HG03097 (cell line): ENCODE data around the gene KCNIP3.
"Not testable (repeated sequence)": the region's sequence is repeated elsewhere in the genome, so short reads cannot be mapped to it uniquely, and the experiment has no call there.

Source experiments
- ATAC-seq: cut with Tn5 transposase; IDR thresholded peaks from one replicate; pipeline ENCODE4 v1.9.1; 2021; ENCODE audit not compliant: unreplicated experiment, low FRiP score

KCNIP3 gene

GRCh38 chr2:95393901-95394300 is 96.8 kb downstream of the KCNIP3 start:
- no peak for ATAC-seq

DNA sequence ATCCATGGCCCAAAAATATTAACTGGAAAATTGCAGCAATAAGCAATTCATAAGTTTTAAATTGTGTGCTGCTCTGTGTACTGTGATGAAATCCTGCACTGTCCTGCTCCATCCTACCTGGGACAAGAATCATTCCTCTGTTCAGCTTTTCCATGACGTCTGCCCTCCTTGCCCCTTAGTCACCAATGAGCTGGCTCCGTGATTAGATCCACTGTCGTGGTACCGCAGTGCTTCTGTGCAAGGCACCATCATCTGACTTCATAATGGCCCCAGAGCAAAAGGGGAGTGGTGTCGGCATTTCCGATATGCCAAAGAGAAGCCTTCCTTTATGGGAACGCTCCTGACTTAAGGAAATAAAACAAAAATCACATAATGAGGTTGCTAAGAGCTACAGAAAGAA is 101.9 kb downstream of the KCNIP3 start:
- ATAC-seq = no peak

DNA sequence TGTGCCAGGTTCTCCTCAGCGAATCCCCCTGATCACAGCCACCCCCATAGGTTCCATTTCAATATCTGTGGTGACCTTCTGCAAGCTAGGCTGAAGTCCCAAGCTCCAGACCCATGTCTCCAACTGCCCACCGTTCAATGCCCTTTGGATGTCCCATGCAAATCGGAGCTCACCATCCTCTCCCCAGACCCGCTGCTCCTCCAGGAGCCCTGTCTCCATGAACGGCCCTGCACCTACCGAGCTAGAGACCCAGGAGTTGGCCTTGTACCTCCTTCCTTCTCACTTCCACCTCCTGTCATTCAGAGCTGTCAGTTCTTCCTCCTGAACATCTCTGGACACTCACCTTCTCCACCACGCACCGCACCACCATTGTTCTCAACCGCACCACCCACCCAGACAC is 104.3 kb downstream of the KCNIP3 start:
- no peak for ATAC-seq

GRCh38 chr2:95402004-95402369 is 104.8 kb downstream of the KCNIP3 start:
- peak; percentile 14 for ATAC-seq

DNA sequence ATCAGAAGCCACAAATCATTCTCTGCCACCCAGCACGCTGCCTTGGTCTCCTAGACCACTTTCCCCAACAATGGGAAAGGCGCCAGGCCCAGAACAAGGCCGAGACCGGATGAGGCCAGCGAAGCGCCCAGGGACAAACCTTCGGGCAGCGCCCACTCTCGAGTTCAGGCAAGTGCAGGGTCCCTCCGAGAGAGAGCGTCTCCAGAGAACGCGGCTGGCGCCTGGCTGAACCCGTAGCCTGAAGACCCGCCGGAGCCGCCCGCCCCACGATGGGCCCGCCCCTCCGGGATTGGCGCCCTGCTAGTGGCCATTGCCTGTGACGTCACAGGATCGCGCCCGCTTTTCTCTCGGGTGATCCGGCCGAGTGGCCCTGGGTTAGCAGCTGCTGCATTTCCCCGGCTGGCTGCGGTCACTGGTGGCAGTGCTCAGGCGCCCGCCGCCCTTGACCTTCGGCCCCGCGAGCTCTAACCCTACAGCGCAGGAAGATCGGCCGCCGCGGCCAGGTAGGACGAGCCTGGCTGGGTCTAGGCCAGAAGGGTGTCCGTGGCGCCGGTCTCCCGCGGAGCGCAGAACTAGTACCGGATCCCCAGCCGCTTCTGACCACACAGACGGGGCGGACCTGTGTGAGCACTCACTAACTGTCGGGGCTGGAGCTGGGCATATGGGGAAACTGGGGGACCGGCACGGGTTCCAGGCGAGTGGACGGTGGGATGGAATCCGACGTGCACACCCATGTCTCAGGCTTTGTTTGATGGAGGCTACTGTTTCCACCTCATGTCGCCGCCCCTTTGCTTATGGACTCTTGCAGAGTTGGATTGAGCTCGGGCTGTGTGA is 105.4 kb downstream of the KCNIP3 start, which contains the start of gene FAHD2A:
TSS of gene FAHD2A (plus strand) at position 339 of the 834 bp plus-strand sequence. CDS start 2,851 bp downstream, outside the sequence.
- peak; percentile 94 for ATAC-seq

GRCh38 chr2:95403204-95403721 is 106.1 kb downstream of the KCNIP3 start:
- not testable (repeated sequence) for ATAC-seq

- ATAC-seq = not testable (repeated sequence)
Measured at GRCh38 chr2:95403824-95404223, 106.7 kb downstream of the KCNIP3 start.

- not testable (repeated sequence) for ATAC-seq
Measured at GRCh38 chr2:95404676-95405075, 107.5 kb downstream of the KCNIP3 start.

- ATAC-seq = not testable (repeated sequence)
Measured at GRCh38 chr2:95411239-95411638, 114.1 kb downstream of the KCNIP3 start.

DNA sequence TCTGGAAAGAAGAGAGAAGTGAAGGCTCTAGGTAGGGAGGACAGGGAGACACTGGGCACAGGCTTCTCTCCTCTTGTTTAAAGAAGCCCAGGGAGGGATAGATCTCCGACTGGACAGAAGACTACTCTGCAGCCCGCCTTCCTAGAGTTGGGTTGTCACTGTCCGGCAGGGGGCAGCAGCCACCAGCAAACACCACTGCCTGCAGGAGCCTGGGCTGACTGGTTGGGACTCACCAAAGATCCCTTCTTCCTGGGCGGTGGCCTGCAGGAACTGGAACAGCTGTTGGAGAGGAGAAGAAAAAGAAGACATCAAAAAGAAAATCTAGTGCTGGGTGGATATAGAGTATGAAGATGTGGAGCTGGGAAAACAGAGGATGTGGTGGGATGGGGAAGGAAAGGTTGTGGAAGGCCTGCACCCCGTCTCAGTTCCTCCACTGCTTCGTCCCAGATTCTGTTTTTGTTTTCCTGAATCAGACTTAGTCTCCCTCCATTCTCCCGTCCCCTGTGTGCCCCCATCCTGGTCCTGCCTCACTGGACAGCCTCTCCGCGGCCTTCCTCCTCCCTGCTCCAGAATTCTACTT is 117.0 kb downstream of the KCNIP3 start:
- not testable (repeated sequence) for ATAC-seq

GRCh38 chr2:95415138-95415537 is 118.0 kb downstream of the KCNIP3 start:
- ATAC-seq = not testable (repeated sequence)

- not testable (repeated sequence) for ATAC-seq
Measured at GRCh38 chr2:95415561-95415960, 118.4 kb downstream of the KCNIP3 start.

DNA sequence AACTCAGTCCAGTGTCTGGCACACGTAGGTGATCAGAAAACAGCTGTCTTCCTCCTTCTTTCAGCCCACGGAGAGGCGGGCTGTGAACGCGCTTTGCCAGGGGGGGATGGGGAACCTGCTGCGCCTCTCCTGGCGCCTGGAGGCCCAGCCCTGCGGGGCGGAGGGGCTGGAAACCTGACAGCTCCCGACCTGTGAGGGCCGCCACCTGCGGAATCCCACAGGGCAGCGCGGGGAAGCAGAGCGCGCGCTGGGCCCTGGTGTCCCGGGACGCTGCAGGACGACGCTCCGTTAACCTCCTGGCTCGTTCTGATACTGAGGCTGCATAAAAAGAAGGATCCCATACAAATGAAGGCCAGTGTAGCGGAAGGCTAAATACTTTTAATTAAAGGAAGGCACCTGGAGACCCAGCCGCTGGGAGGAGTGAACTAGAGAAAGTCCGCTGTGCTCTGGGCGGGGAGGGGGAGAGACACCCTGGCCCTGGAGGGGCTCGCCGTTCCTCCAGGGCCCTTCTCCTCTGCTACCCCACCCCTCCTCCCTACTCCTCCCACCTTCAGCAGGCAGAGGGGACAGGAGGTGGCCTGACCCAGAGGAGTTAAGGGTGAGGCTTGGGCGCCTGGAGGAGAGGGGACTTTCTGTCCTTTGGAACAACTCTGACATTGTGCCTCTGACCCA is 130.2 kb downstream of the KCNIP3 start:
- ATAC-seq = not testable (repeated sequence)

DNA sequence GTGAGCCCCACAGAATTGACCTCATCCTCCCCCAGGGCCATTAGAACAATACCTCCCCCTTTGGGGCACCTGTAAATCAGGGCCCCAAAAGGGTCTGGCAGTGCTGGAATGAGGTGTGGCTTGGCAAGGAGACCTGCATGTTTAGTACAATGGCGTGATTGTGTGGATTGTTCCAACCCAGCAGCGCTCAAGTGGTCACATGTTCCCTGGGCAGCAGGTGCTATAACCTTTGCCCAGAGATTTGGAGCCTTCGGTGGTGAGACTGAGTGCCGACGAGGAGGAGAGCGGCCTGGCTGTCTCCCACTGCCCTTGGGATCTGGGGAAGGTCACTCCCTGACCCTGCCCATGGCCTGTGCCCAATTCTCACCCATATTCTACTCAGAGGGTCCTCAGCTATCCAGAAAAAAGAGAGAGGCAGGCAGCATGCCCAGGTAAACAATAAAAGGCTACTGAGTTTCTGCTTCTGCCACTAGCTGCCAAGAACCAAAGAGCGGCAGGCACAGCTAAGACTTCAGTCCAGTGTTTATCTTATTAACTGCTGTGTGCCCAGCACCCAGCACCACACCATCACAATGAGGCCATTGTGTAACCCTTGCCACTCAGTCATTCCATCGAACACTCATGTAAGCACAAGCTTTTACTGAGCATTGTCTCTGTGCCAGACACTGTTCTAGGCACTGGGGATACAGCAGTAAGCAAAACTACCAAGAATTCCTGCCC is 132.8 kb downstream of the KCNIP3 start:
- ATAC-seq = not testable (repeated sequence)

DNA sequence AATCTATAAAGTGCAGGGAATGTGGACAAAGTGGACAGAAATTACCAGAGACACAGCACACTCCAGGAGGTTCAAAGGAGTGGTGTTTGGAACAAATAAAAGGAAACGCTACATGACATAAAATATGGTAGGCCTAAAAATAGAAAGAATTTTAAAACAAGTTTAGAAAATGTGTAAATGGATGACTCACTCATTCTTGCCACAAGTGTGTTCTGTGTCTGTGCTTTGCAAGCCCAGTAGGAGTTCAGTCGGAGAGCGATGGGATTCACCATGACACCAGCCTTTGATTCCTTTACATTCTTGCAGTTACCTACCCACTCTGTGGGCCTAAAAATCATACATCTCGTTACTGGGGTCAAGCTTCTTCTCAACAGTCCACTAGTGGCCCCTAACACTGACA is 136.2 kb downstream of the KCNIP3 start:
- not testable (repeated sequence) for ATAC-seq

DNA sequence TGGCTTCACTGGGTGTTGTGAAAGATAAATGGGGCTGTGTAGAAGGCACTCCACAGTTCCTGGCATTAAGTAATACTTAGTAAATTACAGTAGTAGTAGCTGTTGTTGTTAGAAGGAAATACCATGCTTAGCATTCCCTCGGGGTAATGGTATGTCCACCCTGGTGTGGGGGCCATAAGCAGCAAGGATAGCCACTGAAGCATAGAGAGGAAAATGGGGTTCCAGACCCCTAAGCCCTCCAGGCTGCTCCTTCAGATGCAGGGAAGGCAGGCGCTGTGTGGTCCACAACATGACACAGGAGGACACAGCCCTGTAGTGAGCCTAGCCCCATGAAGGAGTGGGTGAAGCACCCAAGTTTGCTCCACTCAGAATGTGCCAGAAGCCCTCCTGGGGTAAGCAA is 136.8 kb downstream of the KCNIP3 start:
- not testable (repeated sequence) for ATAC-seq

DNA sequence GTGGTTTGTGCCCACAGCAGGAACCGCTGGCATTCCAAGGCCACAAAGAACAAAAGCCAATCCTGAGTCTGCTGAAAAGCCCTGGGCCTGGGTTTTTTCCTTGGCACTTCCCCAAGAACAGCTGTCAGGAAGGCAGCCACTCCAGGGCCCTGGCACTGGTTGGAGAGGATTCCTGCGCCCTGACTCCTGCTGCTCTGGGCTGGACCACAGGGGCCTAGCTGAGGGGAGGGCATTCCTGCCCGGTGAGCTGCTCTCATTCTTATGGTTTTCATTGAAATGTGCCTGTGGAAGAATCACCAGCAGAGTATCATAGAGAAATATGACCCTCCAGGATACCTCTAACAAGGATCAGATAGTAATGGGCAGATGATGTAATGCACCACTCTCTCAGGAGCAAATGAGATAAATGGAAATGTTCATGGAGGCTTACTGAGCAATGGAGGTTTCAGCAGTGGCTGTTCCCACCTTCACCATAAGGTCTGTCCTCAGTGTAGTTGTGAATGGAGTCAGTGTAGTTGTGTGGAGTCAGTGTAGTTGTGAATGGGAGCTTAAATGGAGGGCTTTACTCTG is 137.4 kb downstream of the KCNIP3 start:
- ATAC-seq = not testable (repeated sequence)

- ATAC-seq = not testable (repeated sequence)
Measured at GRCh38 chr2:95435162-95435871, 138.2 kb downstream of the KCNIP3 start.
